NCI-H2107 (cell line): ENCODE results near the gene ATP6AP2.
"Not testable (repeated sequence)": the region's sequence is repeated elsewhere in the genome, so short reads cannot be mapped to it uniquely, and the experiment has no call there.

Experiments
- DNase-seq: peaks from one replicate; lab custom pipeline; 2025; lab: John Stamatoyannopoulos, UW

ATP6AP2 gene, protein sequence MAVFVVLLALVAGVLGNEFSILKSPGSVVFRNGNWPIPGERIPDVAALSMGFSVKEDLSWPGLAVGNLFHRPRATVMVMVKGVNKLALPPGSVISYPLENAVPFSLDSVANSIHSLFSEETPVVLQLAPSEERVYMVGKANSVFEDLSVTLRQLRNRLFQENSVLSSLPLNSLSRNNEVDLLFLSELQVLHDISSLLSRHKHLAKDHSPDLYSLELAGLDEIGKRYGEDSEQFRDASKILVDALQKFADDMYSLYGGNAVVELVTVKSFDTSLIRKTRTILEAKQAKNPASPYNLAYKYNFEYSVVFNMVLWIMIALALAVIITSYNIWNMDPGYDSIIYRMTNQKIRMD

DNA sequence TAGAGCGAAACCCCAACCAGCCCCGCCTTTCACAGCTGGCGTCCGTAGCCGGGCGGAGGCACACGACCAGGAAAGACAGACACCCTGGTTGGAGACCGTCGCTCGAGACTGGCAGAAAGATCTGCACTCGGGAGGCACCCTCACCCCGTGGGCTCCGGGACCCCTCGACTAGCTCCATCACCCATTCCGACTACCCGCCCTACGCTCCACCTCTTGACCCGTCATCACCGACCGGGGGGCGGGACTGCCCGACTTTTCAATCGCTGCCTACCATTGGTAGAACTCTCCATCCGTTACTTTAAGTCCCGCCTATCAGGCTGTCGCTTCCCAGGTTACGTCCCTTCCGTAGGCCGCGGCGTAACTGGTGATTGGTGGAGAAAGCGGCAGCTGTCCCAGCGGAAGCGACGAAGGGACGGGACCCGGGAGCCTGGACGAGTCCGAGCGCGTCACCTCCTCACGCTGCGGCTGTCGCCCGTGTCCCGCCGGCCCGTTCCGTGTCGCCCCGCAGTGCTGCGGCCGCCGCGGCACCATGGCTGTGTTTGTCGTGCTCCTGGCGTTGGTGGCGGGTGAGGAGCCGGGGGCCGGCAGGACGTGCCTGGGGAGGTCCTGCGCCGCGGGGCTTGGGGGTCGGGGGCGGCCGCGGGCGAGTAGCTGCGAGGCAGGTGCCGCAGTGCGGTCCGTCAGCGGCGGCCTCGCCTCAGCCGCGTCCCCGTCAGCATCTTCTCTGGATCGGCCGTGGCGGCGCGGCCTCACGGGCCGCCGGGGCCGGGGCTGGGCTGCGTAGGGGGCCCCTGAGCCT is at the start of gene ATP6AP2:
Gene ATP6AP2 (plus strand): TSS at position 434 of the 799 bp plus-strand sequence. CDS start 96 bp downstream, at position 530.
- peak; percentile 94 for DNase-seq

DNA sequence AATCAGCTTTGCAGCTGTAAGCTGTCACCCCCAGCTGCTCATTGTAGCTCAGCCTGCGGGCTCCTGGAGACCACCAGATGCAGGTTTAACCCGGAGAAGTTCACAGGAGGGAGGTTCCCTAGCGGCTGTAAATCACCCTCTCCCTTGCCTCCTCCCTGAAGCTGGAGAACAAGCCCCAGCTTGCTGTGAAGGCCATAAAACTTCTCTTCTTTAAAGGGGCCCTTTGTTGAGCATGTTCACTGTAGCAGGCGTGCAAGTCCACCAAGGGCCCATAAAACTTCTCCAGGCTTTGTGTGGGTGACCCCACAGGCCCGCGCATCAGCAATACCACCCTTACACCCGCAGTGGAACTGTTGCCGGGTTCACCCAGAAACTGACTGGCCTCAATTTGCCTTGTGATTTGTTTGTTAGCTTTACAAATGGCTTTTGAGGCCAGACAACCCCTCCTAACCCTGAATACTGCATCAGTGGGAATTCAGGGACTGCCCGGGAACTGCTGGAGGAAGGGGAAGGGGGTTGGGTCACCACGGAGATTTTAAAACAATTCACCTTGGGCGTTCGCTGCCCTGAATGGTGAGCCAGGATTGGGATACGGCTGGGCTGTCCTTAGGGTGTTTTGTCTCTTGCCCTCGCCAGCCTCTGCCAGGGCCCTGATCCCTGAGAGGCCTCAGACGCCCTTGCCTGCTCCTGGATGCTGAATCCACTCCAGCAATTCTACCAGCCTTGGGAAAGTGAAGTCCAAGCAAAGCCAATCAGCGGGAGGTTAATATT is 49.5 kb upstream of the ATP6AP2 start:
- DNase-seq: no peak

DNA sequence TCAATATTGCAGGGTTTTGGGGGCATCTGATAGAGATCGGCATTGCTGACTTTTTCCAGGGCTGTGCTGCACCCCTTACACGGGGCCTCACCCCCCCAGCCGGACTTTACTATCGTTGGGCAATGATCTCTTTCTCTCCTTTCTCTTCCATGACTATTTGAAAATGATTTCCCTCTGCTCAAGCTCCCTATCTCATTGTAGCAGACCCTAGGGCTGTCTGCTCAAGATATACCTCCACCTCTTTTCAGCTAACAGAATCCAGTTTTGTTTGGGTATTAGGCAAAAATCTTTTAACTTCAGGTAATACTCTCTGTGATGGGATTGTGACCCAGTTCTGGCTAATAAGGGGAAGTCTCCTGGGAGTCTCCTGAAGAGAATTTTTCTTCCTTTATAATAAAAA is 43.5 kb upstream of the ATP6AP2 start:
- DNase-seq: no peak

DNA sequence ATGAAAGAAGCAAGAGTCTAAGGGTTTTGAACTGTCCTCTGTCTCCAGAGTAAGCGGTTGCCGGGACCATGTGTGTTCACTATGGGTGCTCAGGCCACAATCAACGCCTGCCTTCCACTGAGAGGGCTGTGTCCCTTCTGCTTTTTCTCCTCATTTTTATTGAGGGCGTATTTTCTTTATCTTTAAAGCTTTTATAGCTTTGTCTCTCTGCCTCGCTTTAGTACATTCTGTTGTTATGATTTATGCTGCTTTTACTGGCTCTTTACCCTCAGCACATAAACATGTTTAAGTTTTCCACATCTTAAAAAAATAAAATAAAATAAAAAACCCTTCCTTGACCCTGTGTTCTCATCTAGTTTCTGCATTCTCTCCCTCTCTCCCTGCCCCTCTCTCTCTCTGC is 42.4 kb upstream of the ATP6AP2 start:
- DNase-seq: no peak

DNA sequence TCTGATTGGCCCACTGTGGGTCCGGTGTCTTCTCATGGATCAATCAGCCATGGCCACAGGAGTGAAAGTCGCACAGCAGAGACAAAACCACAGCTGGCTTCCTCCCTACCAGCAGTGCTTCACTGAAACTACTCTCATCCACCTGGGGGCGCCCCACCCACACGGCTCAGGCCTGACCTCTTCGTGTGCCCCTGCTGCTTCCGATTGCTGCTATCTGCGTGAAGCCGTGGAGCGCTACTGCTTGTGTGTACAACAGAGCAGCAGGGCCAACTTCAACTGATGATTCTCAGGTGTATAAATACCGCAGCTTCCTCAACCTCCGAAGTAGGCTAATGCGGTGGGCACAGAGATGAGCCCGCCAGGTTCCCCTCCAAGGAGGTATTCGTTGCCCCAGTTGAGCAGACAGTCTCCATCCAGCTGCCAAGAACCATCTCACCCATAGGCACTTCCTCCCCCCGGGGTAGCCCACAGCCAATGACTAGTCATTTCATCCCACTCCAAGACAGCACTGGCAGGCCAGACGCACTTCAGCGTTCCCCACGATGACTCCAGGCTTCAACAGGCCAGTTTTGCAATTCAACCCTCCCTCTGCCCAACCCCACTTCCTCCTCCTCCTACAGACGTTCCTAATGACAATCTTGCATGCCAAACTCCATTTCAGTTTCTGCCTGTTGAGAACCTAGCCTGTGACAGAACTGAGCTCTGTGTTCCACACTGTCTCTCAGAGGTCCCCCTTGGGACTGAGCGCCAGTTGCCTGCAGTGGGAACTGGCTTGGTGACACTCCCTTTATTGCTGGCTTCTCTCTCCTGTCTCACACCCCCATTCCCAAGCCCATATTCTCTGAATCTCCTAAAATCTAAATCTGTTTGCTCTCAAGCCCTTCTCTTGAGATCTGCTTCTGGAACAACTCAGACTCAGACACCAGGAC is 41.3 kb upstream of the ATP6AP2 start:
- peak; percentile 31 for DNase-seq

DNA sequence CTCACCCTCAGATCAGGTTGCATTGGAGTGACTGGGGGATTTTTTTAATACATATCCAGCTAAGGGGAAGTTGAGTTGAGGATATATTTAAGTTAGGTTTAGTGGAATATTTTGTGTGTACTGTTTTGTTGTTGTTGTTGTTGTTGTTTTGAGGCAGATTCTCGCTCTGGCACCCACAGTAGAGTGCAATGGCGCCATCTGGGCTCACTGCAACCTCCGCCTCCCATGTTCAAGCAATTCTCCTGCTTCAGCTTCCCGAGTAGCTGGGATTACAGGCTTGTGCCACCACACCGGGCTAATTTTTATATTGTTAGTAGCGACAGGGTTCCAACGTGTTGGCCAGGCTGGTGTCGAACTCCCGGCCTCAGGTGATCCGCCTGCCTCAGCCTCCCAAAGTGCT is 38.6 kb upstream of the ATP6AP2 start:
- DNase-seq: no peak

DNA sequence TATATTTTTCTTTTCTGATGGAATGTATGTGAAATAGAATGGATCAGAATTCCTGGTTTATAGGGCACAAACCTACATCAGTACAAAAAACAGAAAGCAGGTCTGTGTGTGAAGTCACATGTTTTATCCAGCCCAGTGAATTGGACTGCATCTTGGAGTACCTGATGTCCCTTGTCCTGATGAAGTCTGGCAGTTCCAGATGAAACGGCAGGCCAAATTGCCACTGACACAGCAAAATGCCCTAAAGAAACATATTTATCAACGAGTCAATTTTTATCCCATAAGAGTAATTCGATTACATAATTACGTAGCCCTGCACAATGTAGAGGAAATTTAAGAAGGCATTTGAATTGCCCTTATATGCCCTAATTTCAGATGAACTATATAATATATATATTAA is 37.8 kb upstream of the ATP6AP2 start:
- DNase-seq: no peak

DNA sequence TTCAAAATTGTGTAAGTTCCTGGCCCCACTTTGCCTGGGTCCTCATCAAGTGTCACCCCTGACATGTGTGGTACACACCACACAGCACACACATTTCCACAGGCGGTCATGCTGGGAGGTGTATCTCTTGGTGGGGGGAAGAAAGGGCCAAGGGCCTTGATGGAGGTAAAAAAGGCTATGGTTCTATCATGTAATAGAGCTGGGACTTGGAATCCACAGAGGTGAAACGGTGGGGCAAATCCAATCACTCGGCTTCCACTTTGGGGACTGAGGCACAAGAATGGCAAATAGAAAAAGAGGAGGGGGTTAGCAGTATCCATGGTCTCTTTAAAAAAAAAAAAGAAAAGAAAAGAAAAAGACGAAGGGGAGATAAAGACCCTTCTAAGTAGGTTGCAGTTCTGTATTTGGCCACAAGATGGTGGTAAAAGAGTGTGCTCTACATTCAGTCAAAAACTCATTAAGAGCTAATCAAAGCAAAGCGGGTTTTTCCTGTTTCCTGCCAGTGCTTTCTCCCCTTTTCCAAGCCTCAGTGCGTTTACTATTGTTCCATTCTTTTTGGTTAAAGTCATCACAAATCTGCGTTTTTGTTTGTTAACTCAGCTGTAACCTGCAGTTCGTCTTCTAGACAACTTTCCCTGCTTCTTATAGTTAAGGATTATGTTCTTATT is 37.0 kb upstream of the ATP6AP2 start:
- peak; percentile 57 for DNase-seq

DNA sequence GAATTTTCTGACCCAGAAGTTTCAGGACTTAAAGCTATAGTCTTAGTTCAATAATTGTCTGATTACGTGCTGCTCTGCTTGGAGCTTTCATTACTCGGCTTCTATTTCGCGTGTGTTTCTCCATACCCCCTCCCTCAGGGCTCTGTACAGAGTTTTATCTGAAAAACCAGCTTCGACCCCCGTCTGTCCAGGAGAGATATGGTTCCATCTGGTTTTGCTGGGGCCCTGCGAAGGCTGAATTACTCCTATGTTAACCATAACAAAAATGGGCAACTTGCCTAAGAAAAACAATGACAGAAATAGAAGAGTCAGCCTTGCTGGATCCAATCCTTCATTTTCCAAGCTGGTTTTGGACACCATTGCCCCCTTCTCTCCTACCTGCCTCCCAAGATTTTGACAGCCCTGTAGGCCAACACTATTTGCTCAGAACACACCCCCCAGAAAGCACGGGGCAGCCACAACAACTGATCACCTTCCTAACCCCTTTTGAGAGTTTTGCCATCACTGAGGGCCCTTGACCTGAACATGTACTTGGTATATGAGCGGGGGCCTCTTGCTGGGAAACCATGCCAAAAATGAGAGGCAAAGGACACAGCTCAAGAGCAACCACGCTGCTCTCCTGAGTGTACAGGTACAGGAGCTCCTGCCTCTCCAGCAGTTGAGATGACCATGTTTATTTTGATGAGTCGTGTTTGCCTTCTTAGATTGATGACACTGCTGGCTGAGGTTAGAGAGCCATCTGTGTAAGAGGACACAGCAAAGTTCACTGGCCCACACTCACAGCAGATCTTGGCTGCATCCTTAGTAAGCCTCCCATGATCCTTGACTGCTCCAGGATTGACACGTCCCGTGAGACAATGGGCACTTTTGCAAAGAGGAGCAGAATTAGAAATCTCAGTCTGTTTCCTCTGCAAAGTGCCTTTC is 36.2 kb upstream of the ATP6AP2 start:
- DNase-seq: no peak

DNA sequence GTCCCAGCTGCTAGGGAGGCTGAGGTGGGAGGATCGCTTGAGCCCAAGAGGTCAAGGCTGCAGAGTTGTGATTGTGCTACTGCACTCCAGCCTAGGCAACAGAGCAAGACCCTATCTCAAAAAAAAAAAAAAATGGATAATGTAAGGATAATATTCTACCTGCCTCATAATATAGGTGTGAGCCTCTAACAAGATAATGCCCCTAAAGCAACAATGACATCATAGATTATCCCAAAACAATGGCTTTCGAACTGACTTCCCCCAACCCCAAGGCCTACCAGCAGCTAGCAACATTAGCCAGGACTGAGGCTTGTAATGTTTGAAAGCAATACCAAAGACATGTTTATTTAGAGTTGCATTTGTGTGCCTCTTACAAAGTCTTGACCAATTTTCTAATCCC is 33.9 kb upstream of the ATP6AP2 start:
- no peak for DNase-seq

DNA sequence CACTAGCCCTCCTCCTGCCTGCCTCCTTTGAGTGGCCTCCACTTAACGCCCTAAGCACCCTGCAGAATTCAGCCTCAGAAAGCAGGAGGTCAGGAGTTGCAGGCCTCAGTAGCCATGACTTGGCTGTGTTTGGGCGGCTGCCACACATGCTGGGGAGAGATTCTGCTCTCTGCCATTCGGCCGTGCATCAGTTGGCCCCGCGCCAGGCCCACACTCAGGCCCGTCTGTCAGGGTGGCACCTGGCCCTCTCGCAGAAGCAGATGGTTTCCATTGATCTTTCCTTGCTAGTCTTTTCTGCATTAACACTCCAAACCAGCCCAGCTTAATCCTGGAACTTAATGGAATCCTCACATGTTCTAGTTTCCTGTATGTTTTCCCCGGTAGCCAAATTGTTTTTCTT is 30.7 kb upstream of the ATP6AP2 start:
- peak; percentile 75 for DNase-seq

DNA sequence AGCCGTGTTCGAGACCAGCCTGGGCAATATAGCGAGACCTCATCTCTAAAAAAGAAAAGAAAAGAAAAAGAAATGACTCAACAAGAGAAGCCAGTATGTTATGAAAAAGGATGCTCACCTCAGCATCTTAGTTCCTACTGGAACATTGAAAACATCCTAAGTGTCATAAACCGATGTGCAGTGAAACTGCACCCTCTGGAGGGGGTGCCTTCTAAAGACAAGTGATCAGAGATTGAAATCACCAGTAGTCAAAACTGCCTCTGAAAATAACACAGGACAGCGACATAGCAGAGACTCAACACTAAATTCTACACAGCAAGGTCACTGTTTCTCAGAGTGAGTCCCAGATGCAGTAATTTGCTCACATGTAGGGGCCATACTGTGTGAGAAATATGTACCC is 28.0 kb upstream of the ATP6AP2 start:
- DNase-seq: no peak

DNA sequence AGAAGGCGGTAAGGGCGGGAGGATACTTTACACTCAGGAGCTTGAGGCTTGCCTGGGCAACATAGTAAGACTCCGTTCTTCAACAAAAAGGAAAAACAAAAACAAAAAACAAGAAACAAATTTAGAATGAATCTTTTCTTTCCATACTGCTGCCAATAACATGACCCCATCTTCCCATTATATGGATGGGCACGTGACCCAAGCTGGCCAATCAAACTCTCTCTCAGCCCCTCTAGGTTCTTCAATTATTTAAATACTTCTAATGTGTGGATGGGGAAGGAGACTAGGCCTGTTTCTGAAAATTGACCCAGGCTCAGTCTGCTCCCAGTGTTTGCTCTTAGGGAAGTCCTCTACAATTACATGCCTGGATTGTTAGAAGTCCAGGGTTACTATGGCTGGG is 22.2 kb upstream of the ATP6AP2 start:
- DNase-seq: no peak

DNA sequence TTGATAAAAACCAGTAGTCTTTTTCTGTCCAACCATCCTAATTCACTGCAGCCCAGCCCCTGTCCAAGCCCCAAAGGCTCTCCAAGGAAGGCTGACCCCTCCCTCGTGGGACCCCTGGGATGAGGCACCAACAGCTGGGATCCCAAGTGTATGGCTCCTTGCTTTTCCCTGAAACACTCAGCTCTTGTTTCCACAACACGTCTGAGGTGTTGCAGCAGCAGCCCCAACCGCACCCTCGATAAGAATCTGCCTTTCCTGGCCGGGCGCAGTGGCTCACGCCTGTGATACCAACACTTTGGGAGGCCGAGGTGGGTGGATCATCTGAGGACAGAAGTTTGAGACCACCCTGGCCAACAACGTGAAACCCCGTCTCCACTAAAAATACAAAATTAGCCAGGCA is 17.0 kb upstream of the ATP6AP2 start:
- no peak for DNase-seq

DNA sequence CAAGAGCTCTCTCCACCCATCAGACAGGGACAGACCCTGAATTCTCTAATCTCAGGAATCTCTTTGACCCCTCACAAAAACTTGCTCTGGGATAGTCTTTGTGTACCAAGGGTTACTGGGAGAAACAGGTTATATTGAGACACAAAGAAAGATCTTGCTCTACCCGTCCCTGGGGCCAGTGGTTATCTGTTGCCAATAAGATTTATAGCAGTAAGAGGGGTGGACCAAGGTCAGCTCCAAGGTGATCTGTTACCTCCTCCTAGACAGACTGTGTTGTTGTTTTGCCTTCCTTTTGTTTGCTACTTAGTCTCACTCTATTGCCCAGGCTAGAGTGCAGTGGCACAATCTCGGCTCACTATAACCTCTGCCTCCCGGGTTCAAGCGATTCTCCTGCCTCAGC is 16.3 kb upstream of the ATP6AP2 start:
- DNase-seq: no peak

DNA sequence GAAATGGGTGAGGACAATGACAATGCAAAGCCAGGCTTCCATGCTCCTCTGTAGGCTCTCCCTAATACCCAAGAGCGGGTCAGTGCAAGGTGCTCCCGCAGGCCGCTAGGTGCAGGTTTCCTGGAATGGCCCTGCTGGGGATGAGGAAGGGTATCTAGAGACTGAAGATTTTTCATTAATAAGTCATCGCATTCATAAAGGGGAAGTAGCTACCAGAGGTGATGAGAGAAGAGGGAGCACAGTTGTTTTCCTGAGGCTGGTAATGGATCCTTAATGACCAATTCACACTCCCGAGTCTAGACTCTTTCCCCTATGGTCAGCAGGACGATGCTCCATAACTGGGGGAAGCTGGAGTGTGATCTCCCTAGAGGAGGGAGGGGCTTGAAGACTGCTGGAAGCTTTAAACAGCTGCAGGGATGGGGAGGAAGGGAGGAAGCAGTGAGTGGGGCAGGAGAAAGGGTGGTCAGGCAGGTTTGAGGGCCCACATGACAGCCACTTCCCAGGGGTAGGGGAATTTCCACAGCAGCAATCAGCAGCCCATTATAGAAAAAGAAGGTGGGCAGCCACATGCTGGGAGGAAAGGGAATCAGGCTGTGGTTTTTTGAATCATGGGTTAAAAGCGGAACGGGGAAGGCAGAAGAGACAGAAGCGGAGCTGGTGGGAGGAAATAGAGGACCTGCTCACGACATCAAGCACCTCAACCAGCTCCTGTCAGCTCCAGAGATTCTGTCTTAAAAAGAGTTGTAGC is 10.2 kb upstream of the ATP6AP2 start:
- DNase-seq: no peak

DNA sequence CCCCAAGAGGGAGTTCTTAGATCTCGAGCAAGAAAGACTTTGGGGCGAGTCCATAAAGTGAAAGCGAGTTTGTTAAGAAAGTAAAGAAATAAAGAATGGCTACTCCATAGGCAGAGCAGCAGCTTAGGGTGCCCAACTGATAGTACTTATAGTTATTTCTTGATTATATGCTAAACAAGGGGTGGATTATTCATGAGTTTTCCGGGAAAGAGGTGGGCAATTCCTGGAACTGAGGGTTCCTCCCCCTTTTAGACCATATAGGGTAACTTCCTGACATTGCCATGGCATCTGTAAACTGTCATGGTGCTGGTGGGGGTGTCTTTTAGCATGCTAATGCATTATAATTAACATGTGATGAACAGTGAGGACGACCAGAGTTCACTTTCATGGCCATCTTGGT is 9.6 kb upstream of the ATP6AP2 start:
- not testable (repeated sequence) for DNase-seq

DNA sequence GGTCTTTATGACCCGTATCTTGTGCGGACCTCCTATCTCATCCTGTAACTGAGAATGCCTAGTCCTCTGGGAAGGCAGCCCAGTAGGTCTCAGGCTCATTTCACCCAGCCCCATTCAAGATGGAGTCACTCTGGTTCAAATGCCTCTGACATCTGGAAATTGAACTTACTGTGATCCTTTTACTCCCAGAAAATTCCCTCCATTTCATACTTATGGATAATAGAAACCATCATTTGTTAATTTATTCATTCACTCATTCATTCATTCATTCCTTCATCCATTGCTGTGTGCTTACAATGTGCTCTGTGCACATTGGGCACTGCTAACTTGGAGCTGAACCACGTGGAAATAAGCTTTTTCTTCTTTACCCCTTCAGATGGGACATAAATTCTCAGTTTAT is 9.2 kb upstream of the ATP6AP2 start:
- DNase-seq: no peak

DNA sequence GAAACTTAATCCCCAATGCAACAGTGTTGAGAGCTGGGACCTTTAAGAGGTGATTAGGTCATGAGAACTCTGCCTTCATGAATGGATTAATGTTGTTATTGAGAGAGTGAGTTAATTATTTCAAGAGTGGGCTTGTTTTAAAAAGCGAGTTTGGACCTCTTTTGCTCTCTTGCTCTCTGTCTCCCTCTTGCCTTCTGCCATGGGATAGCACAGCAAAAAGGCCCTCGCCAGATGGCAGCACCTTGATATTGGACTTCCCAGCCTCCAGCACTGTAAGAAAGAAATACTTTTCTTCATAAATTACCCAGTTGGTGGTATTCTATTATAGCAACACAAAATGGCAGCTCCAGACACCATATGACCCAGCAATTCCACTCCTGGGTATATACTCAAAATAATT is 7.0 kb upstream of the ATP6AP2 start:
- DNase-seq: no peak
